B cell (primary cell): ENCODE measurements around the gene LYG2. TPM values are rescaled to one million over a fixed set of nuclear protein-coding genes. Genes with fewer than 3 reads are reported as not detected.

Experiments used
- ATAC-seq: fragments of 200-7000 bp; cut with Tn5 transposase; one replicate; pipeline ENCODE4 v1.10.0; 2021; ENCODE audit warnings: low read depth, mild to moderate bottlenecking, moderate number of reproducible peaks, moderate library complexity
- CTCF ChIA-PET: fragments of 350-600 bp; sonication (Branson Sonifier 250); formaldehyde crosslinking; loops from one replicate; lab custom pipeline; 2021; ENCODE audit warnings: antibody characterized with exemption, inconsistent platforms; lab: Charles Lee
- POLR2A ChIA-PET: fragments of 350-600 bp; sonication (Branson Sonifier 250); formaldehyde crosslinking; loops from one replicate; lab custom pipeline; 2021; ENCODE audit warnings: antibody characterized with exemption; lab: Charles Lee
- DNase-seq: peaks from one replicate; pipeline ENCODE4 v3.0.0; 2013
- H2AFZ ChIP-seq: 2 replicates; pipeline ENCODE4 v1.6.1; 2012; ENCODE audit warnings: mild to moderate bottlenecking, low read depth, low read length; ENCODE audit not compliant: insufficient read depth, poor library complexity, severe bottlenecking
- H3K27ac ChIP-seq, 2 donors: 1 replicate in 1 of 2; 2 replicates in 1 of 2; pipeline ENCODE4 v1.5.1; 2012 to 2013; ENCODE audit warnings: low read length in 2 of 2, mild to moderate bottlenecking in 2 of 2, moderate library complexity in 1 of 2
- H3K27me3 ChIP-seq, 4 experiments: fragments of 200-600 bp in 1 of 4; sonication (generic) in 1 of 4; replicated peaks in 1 of 4; 1 replicate in 2 of 4; 2 replicates in 2 of 4; pipeline versions ENCODE4 v1.6.1 to v1.7.0; 2013 to 2016; ENCODE audit warnings: low read length in 3 of 4, mild to moderate bottlenecking in 2 of 4, mixed read lengths in 1 of 4, moderate library complexity in 1 of 4; ENCODE audit not compliant: insufficient read depth in 4 of 4, control insufficient read depth in 3 of 4; ENCODE audit errors: control extremely low read depth in 1 of 4
- H3K36me3 ChIP-seq, 2 experiments: replicated peaks in 1 of 2; 1 replicate in 1 of 2; 2 replicates in 1 of 2; pipeline versions ENCODE4 v1.6.1 to v1.7.1; 2013; ENCODE audit warnings: low read length in 1 of 2; ENCODE audit not compliant: insufficient read depth in 2 of 2, control insufficient read depth in 1 of 2; ENCODE audit errors: control extremely low read depth in 1 of 2, extremely low read depth in 1 of 2
- H3K4me1 ChIP-seq, 2 donors: fragments of 200-600 bp in 1 of 2; sonication (generic) in 1 of 2; 1 replicate in 1 of 2; 2 replicates in 1 of 2; pipeline versions ENCODE4 v1.5.1 to v1.6.1; 2013 to 2017; ENCODE audit warnings: low read length in 2 of 2; ENCODE audit not compliant: control insufficient read depth in 2 of 2, insufficient read depth in 2 of 2
- H3K4me2 ChIP-seq: replicated peaks from 2 replicates; pipeline ENCODE3; 2012; ENCODE audit warnings: mild to moderate bottlenecking, low read depth, low read length; ENCODE audit not compliant: poor library complexity, severe bottlenecking
- H3K4me3 ChIP-seq, 5 experiments: fragments of 200-600 bp in 1 of 5; sonication (generic) in 1 of 5; 1 replicate in 3 of 5; 2 replicates in 2 of 5; pipeline versions ENCODE4 v1.5.1 to v1.7.0; 2011 to 2016; ENCODE audit warnings: low read length in 4 of 5, mild to moderate bottlenecking in 4 of 5, low read depth in 2 of 5, control low read depth in 1 of 5, moderate library complexity in 1 of 5; ENCODE audit not compliant: insufficient read depth in 1 of 5; ENCODE audit errors: control extremely low read depth in 1 of 5, extremely low read depth in 1 of 5
- H3K79me2 ChIP-seq: fragments of 200-600 bp; sonication (generic); one replicate; pipeline ENCODE4 v1.6.0; 2016; ENCODE audit warnings: low read length; ENCODE audit not compliant: control insufficient read depth, insufficient read depth
- H3K9ac ChIP-seq: fragments of 200-600 bp; sonication (generic); 2 replicates; pipeline ENCODE4 v1.6.1; 2017; ENCODE audit warnings: mild to moderate bottlenecking, low read length, moderate library complexity
- H3K9me3 ChIP-seq, 3 donors: one replicate each; pipeline versions ENCODE4 v1.6.1 to v1.7.1; 2013; ENCODE audit warnings: low read length in 2 of 3; ENCODE audit not compliant: control insufficient read depth in 2 of 3, insufficient read depth in 1 of 3; ENCODE audit errors: control extremely low read depth in 1 of 3
- H4K20me1 ChIP-seq: 2 replicates; pipeline ENCODE4 v1.6.0; 2012; ENCODE audit warnings: mild to moderate bottlenecking, low read length; ENCODE audit not compliant: insufficient read depth, control insufficient read depth, poor library complexity, severe bottlenecking
- H3K27ac Mint-ChIP-seq: one replicate; pipeline ENCODE4 v1.8.0; 2021; ENCODE audit warnings: mixed read lengths
- H3K27me3 Mint-ChIP-seq: one replicate; pipeline ENCODE4 v1.8.0; 2021; ENCODE audit warnings: mixed read lengths
- H3K4me1 Mint-ChIP-seq: one replicate; pipeline ENCODE4 v1.8.0; 2021; ENCODE audit warnings: mixed read lengths
- H3K4me3 Mint-ChIP-seq: one replicate; pipeline ENCODE4 v1.8.0; 2021; ENCODE audit warnings: mixed read lengths
- H3K9me3 Mint-ChIP-seq: one replicate; pipeline ENCODE4 v1.8.0; 2022; ENCODE audit warnings: mixed read lengths; ENCODE audit not compliant: insufficient read depth
- EZH2 ChIP-seq: IDR thresholded peaks from 2 replicates; pipeline ENCODE4 v1.6.1; 2012; ENCODE audit warnings: borderline replicate concordance, low read depth, mild to moderate bottlenecking, moderate library complexity, low read length; ENCODE audit not compliant: insufficient read depth, poor library complexity, severe bottlenecking
- WGBS: methylation state at CpG from one replicate; pipeline ENCODE4 v1.1.5; 2013; ENCODE audit warnings: missing lambda C conversion rate; ENCODE audit not compliant: insufficient coverage; 5-methylcytosine and 5-hydroxymethylcytosine counted together
- intact Hi-C: fragments of 100-400 bp; cut with micrococcal nuclease; formaldehyde crosslinking; loops from one replicate; pipeline ENCODE4 v1.10.0; 2022
- polyA plus RNA-seq: library from polyadenylated mRNA; depleted of rRNA; stranded (reverse); fragments of >200 nt; gene quantifications from 2 replicates; pipeline ENCODE4 v1.2.3, GENCODE V29; 2012
- total RNA-seq, 2 donors: library from RNA; stranded (reverse); fragments of 120-200 nt in 1 of 2; gene quantifications; 1 replicate in 1 of 2; 2 replicates in 1 of 2; pipeline versions ENCODE4 v1.2.3 to v1.2.4, GENCODE V29; 2013 to 2022
- TF ChIP-seq, protein P1 (sequence below): fragments of 200-600 bp; IDR thresholded peaks from one replicate; pipeline ENCODE4 v1.8.0; 2022; ENCODE audit warnings: antibody characterized with exemption, mild to moderate bottlenecking

LYG2 gene
- total and polyA plus RNA-seq, 2 donors (not counting 1 experiment from before 2014, with no cell fraction given) = not detected

DNA sequence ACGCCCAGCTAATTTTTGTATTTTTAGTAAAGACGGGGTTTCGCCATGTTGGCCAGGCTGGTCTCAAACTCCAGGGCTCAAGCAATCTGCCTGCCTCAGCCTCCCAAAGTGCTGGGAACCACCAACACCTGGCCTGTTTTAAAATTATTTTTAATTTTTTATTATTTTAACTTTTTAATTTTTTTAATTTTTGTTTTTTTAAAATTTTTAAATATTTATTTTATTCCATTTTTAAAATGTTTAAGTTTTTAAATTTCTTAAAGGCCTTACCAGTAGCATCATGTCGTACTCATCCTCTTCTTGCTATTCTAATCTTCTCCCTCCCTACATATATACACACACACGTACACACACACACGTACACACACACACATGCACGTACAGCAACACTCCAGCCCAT, 44.1 kb upstream of the LYG2 start:
- CTCF ChIA-PET = no interaction called here
- POLR2A ChIA-PET = no interaction called here
- ATAC-seq = no peak
- no peak for TF ChIP-seq EZH2
- TF ChIP-seq, protein P1, sequence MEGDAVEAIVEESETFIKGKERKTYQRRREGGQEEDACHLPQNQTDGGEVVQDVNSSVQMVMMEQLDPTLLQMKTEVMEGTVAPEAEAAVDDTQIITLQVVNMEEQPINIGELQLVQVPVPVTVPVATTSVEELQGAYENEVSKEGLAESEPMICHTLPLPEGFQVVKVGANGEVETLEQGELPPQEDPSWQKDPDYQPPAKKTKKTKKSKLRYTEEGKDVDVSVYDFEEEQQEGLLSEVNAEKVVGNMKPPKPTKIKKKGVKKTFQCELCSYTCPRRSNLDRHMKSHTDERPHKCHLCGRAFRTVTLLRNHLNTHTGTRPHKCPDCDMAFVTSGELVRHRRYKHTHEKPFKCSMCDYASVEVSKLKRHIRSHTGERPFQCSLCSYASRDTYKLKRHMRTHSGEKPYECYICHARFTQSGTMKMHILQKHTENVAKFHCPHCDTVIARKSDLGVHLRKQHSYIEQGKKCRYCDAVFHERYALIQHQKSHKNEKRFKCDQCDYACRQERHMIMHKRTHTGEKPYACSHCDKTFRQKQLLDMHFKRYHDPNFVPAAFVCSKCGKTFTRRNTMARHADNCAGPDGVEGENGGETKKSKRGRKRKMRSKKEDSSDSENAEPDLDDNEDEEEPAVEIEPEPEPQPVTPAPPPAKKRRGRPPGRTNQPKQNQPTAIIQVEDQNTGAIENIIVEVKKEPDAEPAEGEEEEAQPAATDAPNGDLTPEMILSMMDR = no peak
- Histone ChIP-seq H3K9ac (no peak overlapping the region), H3K27ac (no peak overlapping the region), H2AFZ (no peak overlapping the region), H3K4me1 (no peaks in the 10 kb centered on the region), H3K9me3 (peaks cover 0 to 6% (median 0%) of the 10 kb centered on the region in 3 donors), H3K36me3 (peaks cover 0 to 8% of the 10 kb centered on the region in 2 experiments), H3K4me2 (no peak overlapping the region), H3K79me2 (no peaks in the 10 kb centered on the region), H3K27me3 (no peaks in the 10 kb centered on the region), H3K4me3 (no peak overlapping the region), H4K20me1 (no peaks in the 10 kb centered on the region)
- H3K27ac Mint-ChIP-seq = no peak overlapping the region
- WGBS = 100% methylated on average over 3 of the region's 7 CpGs
- intact Hi-C loops = no loop called here
- H3K27me3 Mint-ChIP-seq = no peaks in the 10 kb centered on the region
- no peak for DNase-seq
- no peaks in the 10 kb centered on the region for H3K4me1 Mint-ChIP-seq
- H3K4me3 Mint-ChIP-seq = no peak overlapping the region
- peaks cover 2% of the 10 kb centered on the region for H3K9me3 Mint-ChIP-seq

DNA sequence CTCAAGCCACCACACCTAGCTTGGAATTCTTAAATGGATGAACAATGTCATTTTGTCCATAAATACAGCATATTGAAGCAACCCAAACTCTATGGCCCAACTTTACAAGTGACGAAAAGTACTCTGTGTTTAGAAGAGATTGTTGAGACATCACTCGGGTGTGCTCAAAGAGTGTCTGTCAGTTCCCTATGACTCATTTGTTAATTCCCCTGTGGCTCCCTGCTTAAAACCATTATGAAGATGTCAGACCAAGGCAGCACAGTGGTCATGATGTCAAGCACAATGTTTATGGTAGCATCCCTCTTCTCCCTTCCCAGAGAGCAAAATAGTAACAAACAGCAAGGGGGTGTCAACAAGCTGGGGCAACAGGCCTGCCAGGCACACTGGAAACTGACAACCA, 42.5 kb upstream of the LYG2 start:
- H3K36me3 ChIP-seq = no peaks in the 10 kb centered on the region
- intact Hi-C loops = no loop called here
- no peak for TF ChIP-seq EZH2
- TF ChIP-seq, protein P1 = no peak
- H3K4me2 ChIP-seq = no peak overlapping the region
- DNase-seq (no peak), ATAC-seq (no peak)
- CTCF ChIA-PET = no interaction called here
- POLR2A ChIA-PET = no interaction called here
- no peaks in the 10 kb centered on the region for H3K79me2 ChIP-seq
- Mint-ChIP-seq H3K27me3 (no peaks in the 10 kb centered on the region), H3K4me3 (no peak overlapping the region), H3K4me1 (no peaks in the 10 kb centered on the region), H3K27ac (no peak overlapping the region), H3K9me3 (peaks cover 2% of the 10 kb centered on the region)
- no peak overlapping the region for H3K9ac ChIP-seq
- no peak overlapping the region for H3K27ac ChIP-seq
- peaks cover 0 to 6% (median 0%) of the 10 kb centered on the region in 3 donors for H3K9me3 ChIP-seq
- no peaks in the 10 kb centered on the region for H3K4me1 ChIP-seq
- H2AFZ ChIP-seq = no peak overlapping the region
- no peak overlapping the region for H3K4me3 ChIP-seq
- no peaks in the 10 kb centered on the region for H3K27me3 ChIP-seq
- H4K20me1 ChIP-seq = no peaks in the 10 kb centered on the region
- no CpG with 5 or more reads among the region's 2 CpGs for WGBS
